ENCODE measurements around the gene LLGL1. TPM values are rescaled to one million over a fixed set of nuclear protein-coding genes. Genes with fewer than 3 reads are reported as not detected.

The LLGL1 gene
- total RNA-seq, 1 donor from 2014 or later: 99.3 TPM

DNA sequence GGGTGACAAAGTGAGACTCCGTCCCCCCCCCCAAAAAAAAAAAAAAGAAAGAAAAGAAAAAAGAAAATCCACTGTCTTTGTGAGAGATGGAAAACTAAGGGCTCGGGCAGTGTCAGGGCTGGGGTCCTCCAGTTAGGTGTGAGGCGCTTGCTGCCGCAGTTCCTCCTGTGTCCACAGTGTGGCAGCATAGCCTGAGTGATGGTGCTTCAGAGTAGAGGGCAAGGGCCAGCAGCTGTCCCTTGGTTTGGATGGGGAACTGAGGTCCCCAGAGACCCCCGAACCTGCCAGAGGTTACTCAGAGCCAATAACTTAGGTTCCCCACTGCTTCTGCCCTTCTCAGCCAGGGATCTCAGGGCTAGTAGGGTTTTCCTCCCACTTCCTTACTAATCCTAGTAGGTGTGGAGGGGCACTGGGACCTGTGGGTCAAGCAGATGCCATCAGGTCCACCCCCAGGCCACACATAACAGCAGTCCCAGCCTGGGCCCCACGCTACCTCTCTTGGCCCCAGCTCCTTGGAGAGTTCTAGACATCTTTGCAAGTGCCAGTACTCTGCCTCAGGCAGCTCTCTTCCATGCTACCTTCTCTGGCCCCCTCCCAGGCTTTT is 7.9 kb upstream of the LLGL1 start:
- no peak overlapping the region for H3K27ac Mint-ChIP-seq (ENCODE audit: unreplicated experiment)
- H3K4me3 Mint-ChIP-seq: peak overlapping the region; percentile 21
- H3K36me3 Mint-ChIP-seq (ENCODE audit: low read depth): no peaks in the 10 kb centered on the region

DNA sequence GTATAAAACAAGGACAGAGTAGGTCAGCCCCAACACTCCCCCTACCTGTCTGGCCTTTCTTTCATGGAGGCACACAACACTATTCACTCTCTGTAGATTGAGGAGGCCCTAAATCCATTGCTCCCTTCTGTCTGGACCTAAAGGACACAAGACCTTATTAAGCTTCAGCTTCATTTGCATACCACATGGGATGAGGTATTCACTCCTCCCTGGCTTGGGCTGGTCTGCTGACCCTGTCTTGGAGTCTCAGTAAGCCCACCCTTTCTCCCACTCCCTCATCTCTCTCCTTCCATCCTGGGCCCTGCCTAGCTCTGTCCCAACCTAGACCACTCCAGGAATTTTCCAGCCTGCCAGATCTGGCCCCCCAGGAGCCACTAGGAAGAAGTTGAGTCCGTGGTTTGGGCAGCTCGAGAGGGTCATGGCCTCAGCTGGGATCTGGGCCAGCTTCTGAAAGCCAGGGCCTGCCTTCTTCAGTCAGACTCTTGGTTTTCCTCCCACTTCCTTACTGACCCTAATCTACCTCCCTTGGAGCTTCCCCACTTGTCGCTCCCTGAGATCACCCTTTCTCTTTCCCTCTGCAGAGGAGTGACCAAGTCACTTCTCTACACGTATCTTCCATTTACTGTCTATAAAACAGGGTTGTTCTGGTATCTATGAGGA is 6.5 kb upstream of the LLGL1 start:
- no peaks in the 10 kb centered on the region for H3K9me3 Mint-ChIP-seq
- no peak for DNase-seq (ENCODE audit: low read depth, low spot score)
- H3K27me3 Mint-ChIP-seq (ENCODE audit: low read depth): no peaks in the 10 kb centered on the region
- TF ChIP-seq, protein P1, sequence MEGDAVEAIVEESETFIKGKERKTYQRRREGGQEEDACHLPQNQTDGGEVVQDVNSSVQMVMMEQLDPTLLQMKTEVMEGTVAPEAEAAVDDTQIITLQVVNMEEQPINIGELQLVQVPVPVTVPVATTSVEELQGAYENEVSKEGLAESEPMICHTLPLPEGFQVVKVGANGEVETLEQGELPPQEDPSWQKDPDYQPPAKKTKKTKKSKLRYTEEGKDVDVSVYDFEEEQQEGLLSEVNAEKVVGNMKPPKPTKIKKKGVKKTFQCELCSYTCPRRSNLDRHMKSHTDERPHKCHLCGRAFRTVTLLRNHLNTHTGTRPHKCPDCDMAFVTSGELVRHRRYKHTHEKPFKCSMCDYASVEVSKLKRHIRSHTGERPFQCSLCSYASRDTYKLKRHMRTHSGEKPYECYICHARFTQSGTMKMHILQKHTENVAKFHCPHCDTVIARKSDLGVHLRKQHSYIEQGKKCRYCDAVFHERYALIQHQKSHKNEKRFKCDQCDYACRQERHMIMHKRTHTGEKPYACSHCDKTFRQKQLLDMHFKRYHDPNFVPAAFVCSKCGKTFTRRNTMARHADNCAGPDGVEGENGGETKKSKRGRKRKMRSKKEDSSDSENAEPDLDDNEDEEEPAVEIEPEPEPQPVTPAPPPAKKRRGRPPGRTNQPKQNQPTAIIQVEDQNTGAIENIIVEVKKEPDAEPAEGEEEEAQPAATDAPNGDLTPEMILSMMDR (conservative IDR thresholded peaks at IDR 0.05): no peak
- H3K4me1 Mint-ChIP-seq: peaks cover under 1% of the 10 kb centered on the region
- peak overlapping the region; percentile 3 for H3K27ac Mint-ChIP-seq (ENCODE audit: unreplicated experiment)
- H3K36me3 Mint-ChIP-seq (ENCODE audit: low read depth): no peaks in the 10 kb centered on the region
- no peak overlapping the region for H3K4me3 Mint-ChIP-seq

More for the DNA sequence above, 7.9 kb upstream of the LLGL1 start:
- peak; percentile 91 for DNase-seq (ENCODE audit: low read depth, low spot score)
- H3K4me1 Mint-ChIP-seq: no peaks in the 10 kb centered on the region
- H3K9me3 Mint-ChIP-seq: no peaks in the 10 kb centered on the region
- TF ChIP-seq, protein P1 (conservative IDR thresholded peaks at IDR 0.05): peak; percentile 87
- no peaks in the 10 kb centered on the region for H3K27me3 Mint-ChIP-seq (ENCODE audit: low read depth)

GRCh38 chr17:18224053-18224386 is 1.4 kb upstream of the LLGL1 start:
- Mint-ChIP-seq H3K9me3 (no peaks in the 10 kb centered on the region), H3K4me3 (peak overlapping the region; percentile 96), H3K4me1 (peaks cover 43% of the 10 kb centered on the region), H3K27ac (ENCODE audit: unreplicated experiment) (peak overlapping the region; percentile 100), H3K36me3 (ENCODE audit: low read depth) (no peaks in the 10 kb centered on the region), H3K27me3 (ENCODE audit: low read depth) (no peaks in the 10 kb centered on the region)
- TF ChIP-seq, protein P1 (conservative IDR thresholded peaks at IDR 0.05): no peak
- no peak for DNase-seq (ENCODE audit: low read depth, low spot score)

DNA sequence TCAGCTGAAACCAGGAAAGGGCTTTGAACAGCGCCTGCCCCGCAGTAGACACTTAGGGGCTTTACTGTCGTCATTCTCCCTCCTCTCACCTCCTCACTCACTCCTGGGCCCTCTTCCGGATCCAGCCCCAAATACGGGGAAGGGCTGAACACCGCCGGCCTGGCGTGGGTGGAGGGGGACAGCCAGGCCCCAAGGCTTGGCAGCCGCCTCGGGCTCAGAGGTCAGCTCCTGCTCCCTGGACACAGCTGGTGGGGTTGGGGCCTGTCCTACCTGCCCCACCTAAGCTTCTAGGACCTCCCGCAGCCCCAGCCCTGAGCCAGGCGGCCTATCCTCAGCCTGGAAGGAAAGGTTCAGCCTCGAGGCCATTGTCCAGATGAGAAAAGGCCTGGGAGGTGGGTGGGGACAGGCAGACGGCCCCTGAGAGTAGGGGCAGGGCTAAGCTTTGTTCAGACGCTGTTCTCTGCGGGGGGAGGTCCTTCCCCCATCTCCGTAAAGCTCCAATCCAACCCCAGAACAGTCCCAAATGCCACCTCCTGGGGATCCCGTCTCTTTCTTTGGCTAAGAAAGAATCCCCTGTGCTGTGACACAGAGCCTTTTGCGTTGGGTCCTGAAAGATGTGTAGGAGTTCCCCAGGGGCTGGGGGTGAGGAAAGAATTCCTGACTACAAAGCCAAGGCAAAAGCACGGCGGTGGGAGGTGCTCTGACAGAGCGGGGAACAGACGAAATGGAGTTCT is 881 bp upstream of the LLGL1 start:
- TF ChIP-seq, protein P1 (conservative IDR thresholded peaks at IDR 0.05): no peak
- Mint-ChIP-seq H3K27ac (ENCODE audit: unreplicated experiment) (peak overlapping the region; percentile 100), H3K36me3 (ENCODE audit: low read depth) (no peaks in the 10 kb centered on the region), H3K4me1 (peaks cover 47% of the 10 kb centered on the region), H3K9me3 (no peaks in the 10 kb centered on the region), H3K4me3 (peak overlapping the region; percentile 96), H3K27me3 (ENCODE audit: low read depth) (no peaks in the 10 kb centered on the region)
- peak; percentile 54 for DNase-seq (ENCODE audit: low read depth, low spot score)

- Mint-ChIP-seq H3K36me3 (ENCODE audit: low read depth) (no peaks in the 10 kb centered on the region), H3K27me3 (ENCODE audit: low read depth) (no peaks in the 10 kb centered on the region), H3K9me3 (no peaks in the 10 kb centered on the region), H3K4me1 (peaks cover 57% of the 10 kb centered on the region), H3K27ac (ENCODE audit: unreplicated experiment) (peak overlapping the region; percentile 94), H3K4me3 (peak overlapping the region; percentile 96)
- peak; percentile 21 for DNase-seq (ENCODE audit: low read depth, low spot score)
- TF ChIP-seq, protein P1 (conservative IDR thresholded peaks at IDR 0.05): no peak
Observed at GRCh38 chr17:18225642-18226283, 328 bp downstream of the LLGL1 start.

All from neural crest cell (in vitro differentiated cells).